Measurements from ENCODE around the gene PIK3R2. TPM values are rescaled to one million over a fixed set of nuclear protein-coding genes. Genes with fewer than 3 reads are reported as not detected.
A peak's percentile ranks its signal among the peaks of the same experiment; 100 is the strongest.

The PIK3R2 gene
- total RNA-seq, 2 experiments from 2014 or later: 3.2 to 20.5 TPM

DNA sequence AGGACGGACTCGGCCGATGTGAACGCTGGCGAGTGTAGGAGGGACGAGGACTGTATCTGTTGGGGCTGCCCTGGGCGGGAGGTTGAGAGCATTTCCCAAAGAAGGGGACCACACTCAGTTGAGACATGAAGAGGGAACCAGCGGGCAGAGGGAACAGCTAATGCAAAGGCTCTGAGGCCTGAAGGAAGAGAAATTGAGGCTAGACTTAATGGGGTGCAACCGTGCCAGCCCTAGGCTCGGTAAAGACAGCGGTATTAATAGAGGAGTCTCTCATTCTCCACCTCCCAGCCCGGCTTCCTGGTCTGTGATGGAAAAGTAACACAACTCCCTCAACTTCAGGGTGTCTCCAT, 41.2 kb downstream of the PIK3R2 start:
- peak overlapping the region; percentile 89 for H3K4me2 ChIP-seq (ENCODE audit: low read length)
- TF ChIP-seq EZH2phosphoT487 (IDR thresholded peaks at IDR 0.05; ENCODE audit: borderline replicate concordance, low read depth, low read length): no peak
- TF ChIP-seq, protein P1, sequence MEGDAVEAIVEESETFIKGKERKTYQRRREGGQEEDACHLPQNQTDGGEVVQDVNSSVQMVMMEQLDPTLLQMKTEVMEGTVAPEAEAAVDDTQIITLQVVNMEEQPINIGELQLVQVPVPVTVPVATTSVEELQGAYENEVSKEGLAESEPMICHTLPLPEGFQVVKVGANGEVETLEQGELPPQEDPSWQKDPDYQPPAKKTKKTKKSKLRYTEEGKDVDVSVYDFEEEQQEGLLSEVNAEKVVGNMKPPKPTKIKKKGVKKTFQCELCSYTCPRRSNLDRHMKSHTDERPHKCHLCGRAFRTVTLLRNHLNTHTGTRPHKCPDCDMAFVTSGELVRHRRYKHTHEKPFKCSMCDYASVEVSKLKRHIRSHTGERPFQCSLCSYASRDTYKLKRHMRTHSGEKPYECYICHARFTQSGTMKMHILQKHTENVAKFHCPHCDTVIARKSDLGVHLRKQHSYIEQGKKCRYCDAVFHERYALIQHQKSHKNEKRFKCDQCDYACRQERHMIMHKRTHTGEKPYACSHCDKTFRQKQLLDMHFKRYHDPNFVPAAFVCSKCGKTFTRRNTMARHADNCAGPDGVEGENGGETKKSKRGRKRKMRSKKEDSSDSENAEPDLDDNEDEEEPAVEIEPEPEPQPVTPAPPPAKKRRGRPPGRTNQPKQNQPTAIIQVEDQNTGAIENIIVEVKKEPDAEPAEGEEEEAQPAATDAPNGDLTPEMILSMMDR (conservative IDR thresholded peaks at IDR 0.05; ENCODE audit: low read length): no peak
- intact Hi-C loops (cut with micrococcal nuclease; ENCODE audit: unreplicated experiment): no loop called here
- ChIA-PET CTCF (ENCODE audit: unreplicated experiment) (interaction anchor here (1.3 kb wide), 1 partner anchor 23 kb away, joined by 3 read pairs; no protein-coding TSS in a partner anchor), POLR2A (interaction anchor here (0.8 kb wide), 1 partner anchor 11 kb away, joined by 3 read pairs; no protein-coding TSS in a partner anchor)
- H3K36me3 ChIP-seq (ENCODE audit: insufficient read depth, low read length): peaks cover 34% of the 10 kb centered on the region
- H3K27ac ChIP-seq (ENCODE audit: low read depth, low read length, poor library complexity, severe bottlenecking): peak overlapping the region; percentile 53
- no TSS peak for BruUV-seq (replicated peaks)
- peak overlapping the region; percentile 11; the same call in 1 of the 2 replicates for H2AFZ ChIP-seq (ENCODE audit: low read length)
- no peak for DNase-seq (ENCODE audit: low spot score)
- peaks cover 8% of the 10 kb centered on the region; the same call in 1 of the 2 replicates for H3K79me2 ChIP-seq (ENCODE audit: insufficient read depth, low read depth, low read length)
- H3K9me2 ChIP-seq (ENCODE audit: insufficient read depth, low read length): no peaks in the 10 kb centered on the region
- no peaks in the 10 kb centered on the region for H3K9me3 ChIP-seq (ENCODE audit: low read length)
- H3K4me1 ChIP-seq (ENCODE audit: insufficient read depth, low read length, poor library complexity, severe bottlenecking): peaks cover 26% of the 10 kb centered on the region
- 0 out of 2 replicates have a peak, but pooled peaks cover 12% of the 10 kb centered on the region for H4K20me1 ChIP-seq (ENCODE audit: insufficient read depth, low read length)
- peak overlapping the region; percentile 97 for H3K4me3 ChIP-seq (ENCODE audit: low read depth, low read length, poor library complexity, severe bottlenecking)

DNA sequence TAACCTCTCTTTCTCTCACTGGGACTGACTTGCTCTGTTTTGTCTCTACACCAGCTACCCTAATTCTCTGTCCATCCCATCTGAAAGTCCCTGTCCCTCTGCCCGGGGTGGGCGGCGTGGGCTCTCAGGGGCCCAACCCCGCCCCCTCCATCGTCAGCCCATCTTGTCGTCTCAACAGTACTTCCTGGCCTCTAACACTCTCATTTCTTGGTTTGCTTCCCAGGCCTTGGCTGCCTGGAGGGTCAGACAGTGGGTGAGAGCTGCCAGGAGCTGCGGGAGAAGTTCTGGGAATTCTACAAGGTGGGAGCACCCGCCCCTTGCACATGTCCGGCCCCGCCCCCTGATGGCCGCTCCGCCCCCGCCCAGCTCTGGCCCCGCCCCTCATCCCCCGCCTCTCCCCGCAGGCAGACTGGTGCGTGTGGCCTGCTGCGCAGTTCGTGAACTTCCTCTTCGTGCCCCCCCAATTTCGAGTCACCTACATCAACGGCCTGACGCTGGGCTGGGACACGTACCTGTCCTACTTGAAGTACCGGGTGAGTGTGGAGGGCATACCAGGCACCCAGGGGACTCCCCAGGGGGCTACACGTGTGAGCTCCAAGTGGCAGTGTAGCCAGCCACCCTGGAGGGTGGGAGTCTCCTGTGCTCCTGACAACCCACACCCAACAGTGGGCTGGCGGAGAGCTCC, 41.7 kb downstream of the PIK3R2 start:
- Histone ChIP-seq H3K4me2 (ENCODE audit: low read length) (peak overlapping the region; percentile 89), H3K36me3 (ENCODE audit: insufficient read depth, low read length) (peaks cover 39% of the 10 kb centered on the region), H2AFZ (ENCODE audit: low read length) (peak overlapping the region; percentile 11; the same call in 1 of the 2 replicates), H3K79me2 (ENCODE audit: insufficient read depth, low read depth, low read length) (peaks cover 8% of the 10 kb centered on the region; the same call in 1 of the 2 replicates), H3K9me2 (ENCODE audit: insufficient read depth, low read length) (no peaks in the 10 kb centered on the region), H3K27ac (ENCODE audit: low read depth, low read length, poor library complexity, severe bottlenecking) (peak overlapping the region; percentile 53), H4K20me1 (ENCODE audit: insufficient read depth, low read length) (0 out of 2 replicates have a peak, but pooled peaks cover 12% of the 10 kb centered on the region), H3K9me3 (ENCODE audit: low read length) (no peaks in the 10 kb centered on the region), H3K4me3 (ENCODE audit: low read depth, low read length, poor library complexity, severe bottlenecking) (peak overlapping the region; percentile 97), H3K4me1 (ENCODE audit: insufficient read depth, low read length, poor library complexity, severe bottlenecking) (peaks cover 26% of the 10 kb centered on the region)
- intact Hi-C loops (cut with micrococcal nuclease; ENCODE audit: unreplicated experiment): no loop called here
- TF ChIP-seq, protein P1 (conservative IDR thresholded peaks at IDR 0.05; ENCODE audit: low read length): no peak
- no peak for TF ChIP-seq EZH2phosphoT487 (IDR thresholded peaks at IDR 0.05; ENCODE audit: borderline replicate concordance, low read depth, low read length)
- BruUV-seq (replicated peaks): no TSS peak
- POLR2A ChIA-PET: interaction anchor here (0.8 kb wide), 1 partner anchor 10 kb away, joined by 3 read pairs; no protein-coding TSS in a partner anchor
- CTCF ChIA-PET (ENCODE audit: unreplicated experiment): interaction anchor here (0.6 kb wide), 2 partner anchors 59 to 371 kb away, joined by 4 to 5 read pairs; no protein-coding TSS in a partner anchor
- peak; percentile 66 for DNase-seq (ENCODE audit: low spot score)

DNA sequence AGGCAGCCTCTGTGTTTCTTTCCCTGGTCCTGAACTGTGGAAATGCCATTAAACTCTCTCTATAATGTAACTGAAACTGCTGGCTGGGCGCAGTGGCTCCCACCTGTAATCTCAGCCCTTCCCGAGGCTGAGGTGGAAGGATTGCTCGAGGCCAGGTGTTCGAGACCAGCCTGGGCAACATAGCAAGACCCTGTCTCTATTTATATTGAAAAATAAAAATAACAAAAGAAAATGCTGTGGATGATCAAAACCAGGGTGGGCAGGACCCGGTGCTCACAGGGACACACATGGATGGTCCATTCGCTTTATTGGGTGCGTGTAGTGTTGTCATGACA, 43.5 kb downstream of the PIK3R2 start:
- H4K20me1 ChIP-seq (ENCODE audit: insufficient read depth, low read length): 0 out of 2 replicates have a peak, but pooled peaks cover 12% of the 10 kb centered on the region
- peaks cover 10% of the 10 kb centered on the region; the same call in 1 of the 2 replicates for H3K79me2 ChIP-seq (ENCODE audit: insufficient read depth, low read depth, low read length)
- H2AFZ ChIP-seq (ENCODE audit: low read length): no peak overlapping the region
- H3K4me3 ChIP-seq (ENCODE audit: low read depth, low read length, poor library complexity, severe bottlenecking): no peak overlapping the region
- H3K4me1 ChIP-seq (ENCODE audit: insufficient read depth, low read length, poor library complexity, severe bottlenecking): peaks cover 18% of the 10 kb centered on the region
- no peak overlapping the region for H3K27ac ChIP-seq (ENCODE audit: low read depth, low read length, poor library complexity, severe bottlenecking)
- ChIA-PET POLR2A (no interaction called here), CTCF (ENCODE audit: unreplicated experiment) (no interaction called here)
- no peaks in the 10 kb centered on the region for H3K9me3 ChIP-seq (ENCODE audit: low read length)
- DNase-seq (ENCODE audit: low spot score): no peak
- no TSS peak for BruUV-seq (replicated peaks)
- no peak overlapping the region for H3K4me2 ChIP-seq (ENCODE audit: low read length)
- H3K9me2 ChIP-seq (ENCODE audit: insufficient read depth, low read length): no peaks in the 10 kb centered on the region
- intact Hi-C loops (cut with micrococcal nuclease; ENCODE audit: unreplicated experiment): no loop called here
- H3K36me3 ChIP-seq (ENCODE audit: insufficient read depth, low read length): peaks cover 55% of the 10 kb centered on the region
- TF ChIP-seq, protein P1 (conservative IDR thresholded peaks at IDR 0.05; ENCODE audit: low read length): no peak
- no peak for TF ChIP-seq EZH2phosphoT487 (IDR thresholded peaks at IDR 0.05; ENCODE audit: borderline replicate concordance, low read depth, low read length)

All from OCI-LY7 (cell line).